ENCODE measurements around the gene MC5R.

The MC5R gene

DNA sequence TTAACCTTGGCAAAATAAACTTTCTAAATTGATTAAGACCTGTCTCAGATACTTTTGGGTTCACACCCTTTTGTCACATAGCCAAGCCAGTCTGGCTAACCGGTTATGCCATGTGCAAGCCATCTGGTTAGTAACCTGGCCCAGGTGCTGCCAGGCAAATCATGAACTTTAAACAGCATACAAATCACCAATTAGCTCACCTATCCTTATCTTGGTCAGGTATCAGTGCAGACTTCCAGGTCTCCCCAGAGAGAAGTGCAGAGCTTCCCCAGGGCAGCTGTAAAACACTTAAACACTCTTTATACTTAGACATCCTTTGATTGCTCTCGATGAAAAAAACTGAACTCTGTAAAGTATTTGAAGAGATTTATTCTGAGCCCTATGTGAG, 14.9 kb upstream of the MC5R start:
- Histone ChIP-seq H3K4me1 (ENCODE audit: insufficient read depth, low read length) (no peaks in the 10 kb centered on the region), H3K27me3 (ENCODE audit: control insufficient read depth in 1 of 2, insufficient read depth in 2 of 2, low read length in 2 of 2) (no peaks in the 10 kb centered on the region), H3K36me3 (ENCODE audit: insufficient read depth, low read length) (no peaks in the 10 kb centered on the region), H3K27ac (ENCODE audit: low read depth, low read length) (no peak overlapping the region), H3K4me3 (ENCODE audit: low read depth in 1 of 2, low read length in 2 of 2) (no peak overlapping the region), H3K9me3 (ENCODE audit: low read length) (no peaks in the 10 kb centered on the region), H3K9ac (ENCODE audit: low read length) (no peak overlapping the region)

DNA sequence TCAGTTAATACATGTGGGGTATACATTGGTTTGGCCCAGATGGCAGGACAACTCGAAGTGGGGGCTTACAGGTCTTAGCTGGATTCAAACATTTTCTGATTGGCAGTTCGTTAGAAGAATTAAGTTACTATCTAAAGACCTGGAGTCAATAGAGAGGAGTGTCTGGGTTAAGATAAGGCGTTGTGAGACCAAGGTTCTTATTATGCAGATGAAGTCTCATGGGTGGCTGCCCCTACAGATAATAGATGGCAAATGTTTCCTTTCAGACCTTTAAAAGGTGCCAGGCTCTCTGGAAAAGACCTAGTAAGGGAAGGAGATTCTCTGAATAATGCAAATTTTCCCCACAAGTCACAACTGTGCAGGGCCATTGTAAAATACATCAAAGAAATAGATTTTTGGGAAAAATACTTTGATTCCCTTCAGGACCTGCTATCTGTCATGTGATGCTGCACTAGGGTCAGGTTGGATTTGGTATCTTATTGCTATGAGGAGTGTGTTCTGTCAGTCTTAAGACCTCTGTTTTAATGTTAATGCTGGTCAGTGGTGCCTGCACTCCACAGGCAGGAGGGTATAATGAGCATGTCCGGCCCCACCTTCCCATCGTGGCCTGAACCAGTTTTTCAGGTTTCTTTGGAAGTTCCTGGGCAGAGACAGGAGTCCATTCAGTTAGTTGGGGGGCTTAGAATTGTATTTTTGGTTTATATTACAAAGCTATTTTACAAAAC, 14.3 kb upstream of the MC5R start:
- Histone ChIP-seq H3K36me3 (ENCODE audit: insufficient read depth, low read length) (no peaks in the 10 kb centered on the region), H3K4me1 (ENCODE audit: insufficient read depth, low read length) (no peaks in the 10 kb centered on the region), H3K27ac (ENCODE audit: low read depth, low read length) (no peak overlapping the region), H3K4me3 (ENCODE audit: low read depth in 1 of 2, low read length in 2 of 2) (no peak overlapping the region), H3K27me3 (ENCODE audit: control insufficient read depth in 1 of 2, insufficient read depth in 2 of 2, low read length in 2 of 2) (no peaks in the 10 kb centered on the region), H3K9me3 (ENCODE audit: low read length) (no peaks in the 10 kb centered on the region), H3K9ac (ENCODE audit: low read length) (no peak overlapping the region)

DNA sequence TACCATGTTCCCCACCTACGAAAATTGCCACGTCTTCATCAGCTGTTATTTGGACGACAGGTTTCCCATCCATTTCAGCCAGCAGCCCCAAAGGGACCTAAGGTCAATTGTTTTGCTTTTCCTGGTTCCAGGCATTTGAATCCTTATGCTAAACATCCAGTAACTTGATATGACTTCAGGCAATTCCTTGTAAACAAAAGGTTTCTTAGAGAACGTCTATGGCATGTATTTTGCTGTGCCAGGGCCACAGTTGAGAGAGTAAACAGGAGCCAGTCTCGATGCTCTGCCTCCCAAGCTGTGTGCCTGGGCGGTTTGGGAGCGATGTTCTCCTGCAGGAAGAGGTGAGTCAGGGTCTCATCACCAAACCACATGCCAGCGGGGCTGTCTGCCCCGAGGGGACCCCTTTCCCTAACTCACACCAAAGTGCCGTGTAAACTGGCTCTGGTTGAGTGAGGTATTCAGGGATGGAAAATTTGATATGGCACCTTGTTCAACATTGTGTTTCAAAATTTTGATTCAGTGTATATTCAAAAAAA, 12.9 kb upstream of the MC5R start:
- Histone ChIP-seq H3K27me3 (ENCODE audit: control insufficient read depth in 1 of 2, insufficient read depth in 2 of 2, low read length in 2 of 2) (no peaks in the 10 kb centered on the region), H3K4me3 (ENCODE audit: low read depth in 1 of 2, low read length in 2 of 2) (no peak overlapping the region), H3K9ac (ENCODE audit: low read length) (no peak overlapping the region), H3K9me3 (ENCODE audit: low read length) (no peaks in the 10 kb centered on the region), H3K36me3 (ENCODE audit: insufficient read depth, low read length) (no peaks in the 10 kb centered on the region), H3K27ac (ENCODE audit: low read depth, low read length) (no peak overlapping the region), H3K4me1 (ENCODE audit: insufficient read depth, low read length) (no peaks in the 10 kb centered on the region)

GRCh38 chr18:13811993-13812392, 12.0 kb upstream of the MC5R start:
- Histone ChIP-seq H3K36me3 (ENCODE audit: insufficient read depth, low read length) (no peaks in the 10 kb centered on the region), H3K27me3 (ENCODE audit: control insufficient read depth in 1 of 2, insufficient read depth in 2 of 2, low read length in 2 of 2) (no peaks in the 10 kb centered on the region), H3K9me3 (ENCODE audit: low read length) (no peaks in the 10 kb centered on the region), H3K9ac (ENCODE audit: low read length) (no peak overlapping the region), H3K4me3 (ENCODE audit: low read depth in 1 of 2, low read length in 2 of 2) (no peak overlapping the region), H3K4me1 (ENCODE audit: insufficient read depth, low read length) (no peaks in the 10 kb centered on the region), H3K27ac (ENCODE audit: low read depth, low read length) (no peak overlapping the region)

- H3K36me3 ChIP-seq (ENCODE audit: insufficient read depth, low read length), result no peaks in the 10 kb centered on the region
- no peak overlapping the region for H3K9ac ChIP-seq (ENCODE audit: low read length)
- no peak overlapping the region for H3K4me3 ChIP-seq (ENCODE audit: low read depth in 1 of 2, low read length in 2 of 2)
- no peaks in the 10 kb centered on the region for H3K9me3 ChIP-seq (ENCODE audit: low read length)
- no peaks in the 10 kb centered on the region for H3K4me1 ChIP-seq (ENCODE audit: insufficient read depth, low read length)
- H3K27ac ChIP-seq (ENCODE audit: low read depth, low read length), result no peak overlapping the region
- H3K27me3 ChIP-seq (ENCODE audit: control insufficient read depth in 1 of 2, insufficient read depth in 2 of 2, low read length in 2 of 2), result no peaks in the 10 kb centered on the region
Observed at GRCh38 chr18:13813271-13813849, 10.6 kb upstream of the MC5R start.

- H3K4me3 ChIP-seq (ENCODE audit: low read depth in 1 of 2, low read length in 2 of 2), result no peak overlapping the region
- H3K4me1 ChIP-seq (ENCODE audit: insufficient read depth, low read length), result no peaks in the 10 kb centered on the region
- no peaks in the 10 kb centered on the region for H3K9me3 ChIP-seq (ENCODE audit: low read length)
- no peak overlapping the region for H3K9ac ChIP-seq (ENCODE audit: low read length)
- H3K27ac ChIP-seq (ENCODE audit: low read depth, low read length), result no peak overlapping the region
- H3K27me3 ChIP-seq (ENCODE audit: control insufficient read depth in 1 of 2, insufficient read depth in 2 of 2, low read length in 2 of 2), result peaks cover 0 to 5% of the 10 kb centered on the region in 2 donors
- H3K36me3 ChIP-seq (ENCODE audit: insufficient read depth, low read length), result no peaks in the 10 kb centered on the region
Observed at GRCh38 chr18:13826209-13826608, 2.3 kb downstream of the MC5R start.

DNA sequence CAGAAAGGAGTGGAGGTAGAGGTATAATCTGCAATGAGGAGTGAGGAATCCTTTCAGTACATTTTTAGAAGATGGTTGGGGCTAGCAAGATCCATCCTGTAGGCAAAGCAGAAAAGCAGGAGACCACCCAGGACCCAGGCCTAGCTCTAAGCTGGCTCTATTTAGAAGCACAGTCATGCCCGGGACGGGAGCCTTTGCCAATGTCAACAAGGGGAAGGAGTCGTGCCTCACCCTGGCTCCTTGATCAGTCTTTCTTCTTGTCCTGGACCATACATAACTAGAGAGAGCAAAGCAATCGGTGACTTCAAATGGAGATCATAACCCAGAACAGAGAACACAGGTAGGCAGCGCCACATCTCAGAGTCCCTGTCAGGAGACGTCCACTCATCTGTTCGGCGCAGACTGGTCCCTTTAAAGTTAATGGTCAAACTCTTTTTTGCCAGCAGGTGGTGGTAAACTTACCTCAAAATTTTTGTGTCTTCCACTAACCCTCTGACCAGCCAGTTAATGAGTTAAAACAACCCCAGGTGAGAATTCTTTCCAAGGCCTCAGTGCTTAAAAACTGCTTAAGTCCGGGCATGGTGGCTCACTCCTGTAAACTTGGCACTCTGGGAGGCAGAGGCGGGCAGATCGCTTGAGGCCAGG, 8.0 kb downstream of the MC5R start:
- Histone ChIP-seq H3K4me1 (ENCODE audit: insufficient read depth, low read length) (no peaks in the 10 kb centered on the region), H3K36me3 (ENCODE audit: insufficient read depth, low read length) (no peaks in the 10 kb centered on the region), H3K27ac (ENCODE audit: low read depth, low read length) (no peak overlapping the region), H3K27me3 (ENCODE audit: control insufficient read depth in 1 of 2, insufficient read depth in 2 of 2, low read length in 2 of 2) (no peaks in the 10 kb centered on the region), H3K9ac (ENCODE audit: low read length) (no peak overlapping the region), H3K4me3 (ENCODE audit: low read depth in 1 of 2, low read length in 2 of 2) (no peak overlapping the region), H3K9me3 (ENCODE audit: low read length) (no peaks in the 10 kb centered on the region)

DNA sequence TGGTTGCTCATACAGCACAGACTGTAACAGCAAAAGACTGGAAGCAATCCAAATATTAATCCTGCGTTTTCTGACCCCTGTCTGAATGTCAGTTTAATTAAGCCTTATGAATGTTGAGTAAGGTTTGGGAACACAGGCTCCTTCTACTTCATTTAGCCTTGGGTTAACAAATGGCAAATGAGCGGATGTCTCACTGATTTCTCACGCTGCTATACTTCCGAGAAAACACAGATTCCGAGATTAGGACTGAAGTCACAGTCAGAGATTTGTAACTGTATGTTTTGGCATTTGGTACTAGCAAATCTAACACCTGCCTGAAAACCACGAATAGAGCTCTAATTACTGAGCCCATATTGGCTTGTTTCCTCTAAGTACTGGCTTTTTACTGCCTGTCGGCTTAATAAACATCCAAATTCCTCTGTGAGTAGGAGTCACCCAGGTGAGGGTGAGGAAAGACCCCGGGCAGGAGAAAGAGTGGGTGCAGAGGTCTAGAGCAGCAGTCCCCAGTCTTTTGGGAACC, 10.6 kb downstream of the MC5R start:
- Histone ChIP-seq H3K36me3 (ENCODE audit: insufficient read depth, low read length) (no peaks in the 10 kb centered on the region), H3K9me3 (ENCODE audit: low read length) (no peaks in the 10 kb centered on the region), H3K27ac (ENCODE audit: low read depth, low read length) (no peak overlapping the region), H3K27me3 (ENCODE audit: control insufficient read depth in 1 of 2, insufficient read depth in 2 of 2, low read length in 2 of 2) (no peaks in the 10 kb centered on the region), H3K4me1 (ENCODE audit: insufficient read depth, low read length) (no peaks in the 10 kb centered on the region), H3K4me3 (ENCODE audit: low read depth in 1 of 2, low read length in 2 of 2) (no peak overlapping the region), H3K9ac (ENCODE audit: low read length) (no peak overlapping the region)

DNA sequence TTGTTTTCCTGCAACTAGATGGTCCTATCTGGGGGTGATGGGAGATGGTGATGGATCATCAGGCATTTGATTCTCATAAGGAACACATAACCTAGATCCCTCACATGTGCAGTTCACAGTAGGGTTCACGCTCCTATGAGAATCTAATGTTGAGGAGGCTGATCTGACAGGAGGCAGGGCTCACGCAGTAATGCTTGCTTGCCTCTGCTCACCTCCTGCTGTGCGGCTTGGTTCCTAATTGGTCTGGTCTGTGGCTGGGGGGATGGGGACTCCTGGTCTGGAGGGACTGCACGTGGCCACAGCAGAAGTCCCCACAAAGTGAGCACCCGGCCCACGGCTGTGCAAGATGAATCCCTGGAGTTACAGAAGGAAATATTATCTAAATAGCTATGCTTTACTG, 11.3 kb downstream of the MC5R start:
- H3K36me3 ChIP-seq (ENCODE audit: insufficient read depth, low read length), result no peaks in the 10 kb centered on the region
- no peaks in the 10 kb centered on the region for H3K27me3 ChIP-seq (ENCODE audit: control insufficient read depth in 1 of 2, insufficient read depth in 2 of 2, low read length in 2 of 2)
- no peak overlapping the region for H3K4me3 ChIP-seq (ENCODE audit: low read depth in 1 of 2, low read length in 2 of 2)
- no peaks in the 10 kb centered on the region for H3K4me1 ChIP-seq (ENCODE audit: insufficient read depth, low read length)
- H3K9ac ChIP-seq (ENCODE audit: low read length), result no peak overlapping the region
- H3K27ac ChIP-seq (ENCODE audit: low read depth, low read length), result no peak overlapping the region
- no peaks in the 10 kb centered on the region for H3K9me3 ChIP-seq (ENCODE audit: low read length)

- Histone ChIP-seq H3K9ac (ENCODE audit: low read length) (no peak overlapping the region), H3K4me1 (ENCODE audit: insufficient read depth, low read length) (no peaks in the 10 kb centered on the region), H3K36me3 (ENCODE audit: insufficient read depth, low read length) (no peaks in the 10 kb centered on the region), H3K27me3 (ENCODE audit: control insufficient read depth in 1 of 2, insufficient read depth in 2 of 2, low read length in 2 of 2) (no peaks in the 10 kb centered on the region), H3K4me3 (ENCODE audit: low read depth in 1 of 2, low read length in 2 of 2) (no peak overlapping the region), H3K27ac (ENCODE audit: low read depth, low read length) (no peak overlapping the region), H3K9me3 (ENCODE audit: low read length) (no peaks in the 10 kb centered on the region)
Observed at GRCh38 chr18:13836559-13836958, 12.6 kb downstream of the MC5R start.

DNA sequence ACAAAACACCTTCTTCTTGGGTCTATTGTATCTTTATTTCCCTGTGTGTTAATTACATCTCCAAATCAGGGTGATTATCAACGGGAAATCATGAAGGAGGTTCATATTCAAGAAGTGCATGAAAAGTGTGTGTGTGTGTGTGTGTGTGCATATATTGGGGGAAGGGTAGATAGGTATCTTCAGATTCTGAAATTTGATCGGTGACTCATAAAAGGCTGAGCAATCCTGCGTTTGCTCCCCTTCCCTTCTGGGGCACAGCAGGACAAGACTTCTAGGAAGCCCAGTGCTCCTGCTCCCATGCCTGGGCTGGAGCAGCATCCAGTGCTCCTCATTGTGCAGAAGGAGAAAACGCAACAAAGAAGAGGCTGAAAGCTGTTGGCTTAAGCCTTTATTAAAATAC, 25.8 kb downstream of the MC5R start:
- Histone ChIP-seq H3K9me3 (ENCODE audit: low read length) (no peaks in the 10 kb centered on the region), H3K9ac (ENCODE audit: low read length) (no peak overlapping the region), H3K27ac (ENCODE audit: low read depth, low read length) (no peak overlapping the region), H3K36me3 (ENCODE audit: insufficient read depth, low read length) (no peaks in the 10 kb centered on the region), H3K4me1 (ENCODE audit: insufficient read depth, low read length) (no peaks in the 10 kb centered on the region), H3K27me3 (ENCODE audit: control insufficient read depth in 1 of 2, insufficient read depth in 2 of 2, low read length in 2 of 2) (no peaks in the 10 kb centered on the region), H3K4me3 (ENCODE audit: low read depth in 1 of 2, low read length in 2 of 2) (no peak overlapping the region)
